GM21576 (cell line): ENCODE measurements around the gene CCL3.
"Not testable (repeated sequence)": the region's sequence is repeated elsewhere in the genome, so short reads cannot be mapped to it uniquely, and the experiment has no call there.

ENCODE experiments used
- ATAC-seq: cut with Tn5 transposase; IDR thresholded peaks from one replicate; pipeline ENCODE4 v1.9.1; 2021; ENCODE audit warnings: mild to moderate bottlenecking, moderate library complexity; ENCODE audit not compliant: unreplicated experiment

Gene CCL3

GRCh38 chr17:36088670-36089338, 1.1 kb downstream of the CCL3 start:
- no peak for ATAC-seq

DNA sequence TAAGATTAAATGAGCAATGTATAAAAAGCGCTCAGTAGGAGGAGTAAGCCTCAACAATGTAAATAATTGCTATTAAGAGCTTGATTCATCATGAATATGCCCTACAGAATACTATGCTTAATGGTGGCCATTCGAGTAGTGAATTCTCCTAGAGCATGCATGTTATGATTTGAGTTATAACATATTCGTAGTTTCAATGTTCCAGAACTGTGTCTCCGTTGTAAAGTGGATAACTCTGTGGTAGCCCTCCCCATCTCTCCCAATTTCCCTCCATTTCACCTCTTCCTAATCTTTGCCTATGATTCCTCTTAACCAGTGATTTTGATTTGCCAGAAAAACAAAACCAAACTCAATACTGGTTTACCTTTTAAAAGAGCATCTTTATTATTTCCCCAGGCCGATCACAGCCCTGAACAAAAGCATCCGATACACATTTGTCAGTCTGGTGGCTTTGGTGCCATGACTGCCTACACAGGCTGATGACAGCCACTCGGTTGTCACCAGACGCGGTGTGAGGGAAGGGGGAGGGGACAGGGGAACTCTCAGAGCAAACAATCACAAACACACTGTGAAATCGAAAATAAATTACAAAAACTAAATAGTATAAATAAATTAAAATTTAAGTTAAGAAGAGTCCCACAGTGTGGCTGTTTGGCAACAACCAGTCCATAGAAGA, 1.9 kb downstream of the CCL3 start:
- ATAC-seq, result not testable (repeated sequence)

DNA sequence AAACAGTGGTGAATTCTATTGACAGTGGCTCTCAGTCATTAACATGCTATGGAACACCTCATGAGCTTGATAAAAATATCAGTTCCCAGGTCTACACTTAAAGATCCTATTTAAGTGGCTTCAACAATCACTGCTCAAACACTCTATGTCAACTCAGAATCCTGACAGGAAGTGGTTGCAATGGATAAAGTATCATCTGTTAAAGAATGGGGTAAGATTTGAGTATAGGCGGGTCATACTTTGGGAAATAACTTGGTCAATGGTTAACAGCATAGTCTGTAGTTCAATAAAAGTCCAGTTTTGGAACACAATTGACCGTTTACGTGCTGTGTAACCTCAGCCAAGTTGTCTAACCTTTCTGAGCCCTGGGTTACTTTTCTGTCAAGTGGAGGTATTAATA, 2.5 kb downstream of the CCL3 start:
- ATAC-seq, result not testable (repeated sequence)

DNA sequence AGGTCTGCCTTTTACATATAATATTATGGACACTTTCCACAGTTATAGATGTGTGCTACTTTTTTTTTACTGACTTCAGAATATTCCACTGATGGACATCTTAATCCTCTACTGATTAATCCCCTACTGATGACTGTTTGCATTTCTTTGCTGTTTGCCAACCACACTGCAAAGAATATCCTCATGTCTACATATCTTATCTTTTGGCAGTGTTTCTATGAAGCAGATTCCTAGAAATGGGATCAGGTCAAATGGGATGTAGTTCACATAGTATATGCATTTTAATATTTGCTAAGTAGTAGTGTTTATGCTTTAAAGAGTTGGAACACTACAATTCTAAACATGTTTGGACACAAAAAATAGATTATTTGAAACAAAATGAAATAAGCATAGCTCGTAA, 3.2 kb downstream of the CCL3 start:
- ATAC-seq, result no peak

- ATAC-seq, result no peak
These were observed 4.2 kb downstream of the CCL3 start for GRCh38 chr17:36085765-36086164.

- ATAC-seq, result not testable (repeated sequence)
These were observed 6.3 kb downstream of the CCL3 start for GRCh38 chr17:36083691-36084090.

GRCh38 chr17:36082482-36083120, 7.3 kb downstream of the CCL3 start:
- peak; percentile 43 for ATAC-seq

DNA sequence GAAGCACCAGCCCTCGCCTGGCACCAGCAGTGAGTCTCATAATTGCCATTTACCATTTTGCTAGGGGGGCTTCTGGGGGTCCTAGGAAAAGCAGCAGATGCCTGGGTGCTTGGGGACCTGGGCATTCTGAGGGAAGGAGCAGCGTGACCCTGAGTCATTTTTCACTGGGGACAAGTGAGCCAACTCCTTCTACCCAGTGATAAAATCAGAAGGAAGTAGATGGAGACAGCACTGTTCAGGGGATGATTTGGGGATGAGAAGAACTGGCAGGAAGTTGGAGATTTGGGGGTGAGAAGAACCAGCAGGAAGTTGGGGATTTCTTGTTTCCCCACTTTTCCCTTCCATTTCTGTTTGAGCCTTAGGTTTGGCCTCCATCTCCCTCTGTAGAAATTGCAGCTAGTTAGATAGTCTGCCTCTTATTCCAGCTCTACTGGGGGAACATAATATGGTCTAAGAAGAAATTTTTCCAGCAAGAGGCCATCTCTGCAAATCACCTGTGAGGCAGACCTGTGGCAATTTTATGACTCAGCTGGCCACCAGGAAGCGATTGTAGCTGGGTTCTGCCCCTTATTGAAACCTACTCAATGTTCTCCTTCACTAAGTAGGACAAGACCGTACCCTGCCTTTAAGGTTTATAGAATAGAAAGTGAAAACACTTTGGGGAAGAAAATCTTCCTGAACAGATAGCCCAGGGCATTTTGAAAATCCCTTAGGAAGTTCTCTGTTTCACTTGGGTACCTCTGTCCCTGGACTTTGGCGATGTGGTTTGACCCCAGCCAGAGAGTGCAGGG, 8.1 kb downstream of the CCL3 start:
- peak; percentile 32 for ATAC-seq

DNA sequence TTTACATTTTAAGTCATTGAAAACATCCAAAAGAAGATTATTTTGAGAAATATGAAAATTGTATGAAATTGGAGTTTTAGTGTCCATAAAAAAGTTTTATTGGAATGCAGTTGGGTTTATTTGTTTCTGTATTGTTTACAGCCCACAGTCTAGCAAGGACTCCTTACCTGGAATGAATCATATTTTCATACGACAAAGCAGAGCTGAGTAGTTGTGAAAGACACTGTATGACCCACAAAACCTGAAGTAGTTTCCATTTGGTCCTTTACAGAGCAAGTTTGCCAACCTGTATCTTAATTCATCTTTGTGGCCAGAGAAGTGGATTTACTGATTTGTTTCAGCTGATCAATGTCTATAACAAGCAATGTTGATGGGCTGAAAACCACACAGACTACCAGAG, 15.6 kb downstream of the CCL3 start:
- ATAC-seq, result no peak

- ATAC-seq, result no peak
These were observed 17.4 kb downstream of the CCL3 start for GRCh38 chr17:36072431-36073121.

DNA sequence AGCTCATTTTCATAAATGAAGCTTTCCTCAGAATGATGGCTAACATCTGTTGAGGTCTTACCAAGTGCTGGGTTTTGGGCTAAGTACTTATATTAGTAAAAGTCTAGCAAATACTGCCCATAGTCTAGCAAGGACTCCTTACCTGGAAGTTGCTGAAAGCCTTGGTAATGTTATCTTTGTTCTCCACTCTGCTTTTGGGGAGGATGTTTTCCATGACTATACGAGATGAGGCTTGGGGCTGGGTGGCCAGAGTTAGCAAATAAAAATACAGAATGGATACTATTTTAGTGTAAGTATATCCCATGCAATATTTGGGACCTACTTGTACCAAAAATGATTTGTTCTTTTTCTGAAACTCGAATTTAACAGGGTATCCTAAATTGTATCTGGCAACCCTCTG, 18.2 kb downstream of the CCL3 start:
- ATAC-seq, result no peak

DNA sequence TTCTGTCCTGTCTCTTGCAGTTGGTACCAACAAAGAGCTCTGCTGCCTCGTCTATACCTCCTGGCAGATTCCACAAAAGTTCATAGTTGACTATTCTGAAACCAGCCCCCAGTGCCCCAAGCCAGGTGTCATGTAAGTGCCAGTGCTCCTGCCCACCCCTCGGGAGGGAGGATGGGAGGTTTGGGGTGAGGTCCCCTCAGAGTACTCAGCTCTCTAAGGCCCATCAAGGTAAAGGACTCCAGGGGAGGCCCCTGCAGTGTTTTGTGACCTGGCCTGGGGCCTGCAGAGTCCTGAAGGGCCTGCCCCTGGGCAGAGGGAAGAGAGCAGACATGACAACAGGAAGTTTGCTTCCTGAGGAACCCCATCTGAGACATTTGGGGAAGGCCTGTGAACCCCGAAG, 19.5 kb downstream of the CCL3 start:
- ATAC-seq, result no peak

GRCh38 chr17:36069136-36069535, 20.8 kb downstream of the CCL3 start:
- no peak for ATAC-seq

DNA sequence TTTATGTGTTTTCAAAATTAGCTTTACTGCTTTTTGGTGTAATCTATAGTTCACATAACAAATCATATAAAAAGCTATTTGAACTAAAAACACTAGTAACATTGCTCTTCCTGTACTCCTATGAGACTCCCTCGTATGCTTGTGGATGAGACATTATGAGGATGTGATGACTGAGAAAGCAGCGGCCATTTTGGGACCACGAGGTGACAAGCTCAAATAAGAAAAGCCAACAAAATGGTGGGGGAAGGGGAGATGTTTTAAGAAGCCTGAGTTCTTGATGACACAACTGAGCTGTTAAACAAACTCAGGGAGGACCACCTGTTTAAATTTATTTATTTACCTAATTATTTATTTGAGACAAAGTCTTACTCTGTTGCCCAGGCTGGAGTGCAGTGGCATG, 21.4 kb downstream of the CCL3 start:
- ATAC-seq, result no peak

- no peak for ATAC-seq
These were observed 23.5 kb downstream of the CCL3 start for GRCh38 chr17:36066365-36066985.

- ATAC-seq, result no peak
These were observed 26.0 kb downstream of the CCL3 start, which contains the start of gene CCL18 for GRCh38 chr17:36063786-36064541. TSS of gene CCL18 (plus strand) at chr17:36064272. CDS start at chr17:36064343, 71 bp downstream.

GRCh38 chr17:36060816-36061215, 29.1 kb downstream of the CCL3 start:
- ATAC-seq, result no peak

DNA sequence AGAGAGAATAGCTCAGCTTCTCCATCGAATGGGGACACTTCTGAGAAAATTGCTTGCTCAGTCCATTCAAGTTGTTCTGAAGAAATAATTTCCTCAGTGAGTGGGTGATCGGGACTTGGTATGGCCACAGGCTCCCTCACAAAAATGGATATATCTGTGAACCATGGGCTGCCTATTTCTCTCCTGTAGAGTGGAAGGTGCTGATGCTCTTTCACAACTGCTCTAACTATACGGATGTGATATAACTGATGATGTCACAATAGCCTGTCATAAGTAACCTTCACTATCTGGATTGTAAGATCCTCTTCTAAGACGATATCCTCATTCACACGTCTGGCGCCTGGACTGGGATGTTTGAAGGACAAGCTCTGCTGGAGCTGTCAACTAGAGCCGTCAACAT, 30.5 kb downstream of the CCL3 start:
- ATAC-seq, result no peak

DNA sequence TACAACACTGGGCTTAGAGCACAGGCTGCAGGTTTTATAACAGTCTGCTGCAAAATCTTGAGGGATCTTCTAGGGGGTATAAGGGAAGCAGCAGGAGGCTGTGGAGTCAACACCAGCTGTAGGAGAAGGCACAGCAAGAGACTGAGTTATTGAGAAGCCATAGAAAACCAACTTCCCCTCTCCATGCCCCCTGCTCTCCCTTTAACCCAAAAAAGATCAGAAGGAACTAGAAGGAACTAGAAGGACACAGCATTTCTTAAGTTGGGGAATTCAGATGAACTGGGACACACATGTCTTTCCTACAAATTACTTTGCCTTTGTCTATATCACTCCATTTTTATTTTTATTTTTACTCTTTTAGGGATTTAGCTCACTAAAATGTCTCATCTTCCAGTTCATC, 32.0 kb downstream of the CCL3 start:
- no peak for ATAC-seq
